GM21619 (cell line): Measurements from ENCODE around the gene PARD3.
"Not testable (repeated sequence)": the region's sequence is repeated elsewhere in the genome, so short reads cannot be mapped to it uniquely, and the experiment has no call there.

ENCODE experiments used
- ATAC-seq: cut with Tn5 transposase; IDR thresholded peaks from one replicate; pipeline ENCODE4 v1.9.1; 2021; ENCODE audit not compliant: unreplicated experiment

The PARD3 gene

GRCh38 chr10:34094961-34095360 is 720.1 kb downstream of the PARD3 start:
- ATAC-seq: no peak

- no peak for ATAC-seq
These were observed 720.9 kb downstream of the PARD3 start for GRCh38 chr10:34094146-34094696.

GRCh38 chr10:34092891-34093290 is 722.2 kb downstream of the PARD3 start:
- no peak for ATAC-seq

- ATAC-seq: no peak
These were observed 723.4 kb downstream of the PARD3 start for GRCh38 chr10:34091635-34092195.

DNA sequence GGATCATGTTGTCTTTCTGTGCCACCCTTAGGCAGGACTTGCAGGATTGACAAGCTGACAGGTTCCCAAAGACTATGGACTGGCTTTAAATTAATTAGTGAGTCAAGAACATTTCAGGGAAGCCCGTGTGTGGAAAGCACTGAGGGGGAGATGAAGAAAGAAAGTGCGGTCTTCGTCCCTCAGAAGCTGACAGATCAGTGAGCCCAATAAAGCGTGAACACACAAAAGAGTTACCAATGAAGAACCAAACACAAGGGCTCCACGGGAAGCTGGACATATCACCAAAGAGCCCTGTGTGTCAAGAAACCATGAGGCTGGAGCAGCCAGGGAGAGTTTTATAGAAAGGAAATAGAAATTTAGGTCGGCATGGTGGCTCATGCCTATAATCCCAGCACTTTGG is 725.8 kb downstream of the PARD3 start:
- ATAC-seq: no peak

DNA sequence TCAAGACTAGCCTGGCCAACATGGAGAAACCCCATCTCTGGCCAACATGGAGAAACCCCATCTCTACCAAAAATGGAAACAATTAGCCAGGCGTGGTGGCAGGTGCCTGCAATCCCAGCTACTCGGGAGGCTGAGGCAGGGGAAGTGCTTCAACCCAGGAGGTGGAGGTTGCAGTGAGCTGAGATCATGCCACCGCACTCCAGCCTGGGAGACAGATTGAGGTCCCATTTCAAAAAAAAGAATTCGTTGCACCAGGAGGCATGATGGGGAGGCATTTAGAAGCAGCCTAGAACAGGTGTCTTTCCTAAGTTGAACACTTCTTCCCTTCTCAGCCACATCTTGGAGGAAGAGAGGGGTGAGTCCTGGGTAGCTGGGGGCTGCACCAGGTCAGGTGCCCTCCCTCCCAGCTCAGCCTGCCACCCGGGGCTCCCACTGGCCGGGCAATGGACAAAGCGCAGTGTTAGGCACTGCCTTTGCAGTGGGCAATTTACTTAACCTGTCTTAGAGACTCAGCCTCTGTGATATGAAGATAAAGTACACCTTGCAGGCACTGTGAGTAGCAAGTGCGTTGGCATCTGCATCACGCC is 726.8 kb downstream of the PARD3 start:
- no peak for ATAC-seq

DNA sequence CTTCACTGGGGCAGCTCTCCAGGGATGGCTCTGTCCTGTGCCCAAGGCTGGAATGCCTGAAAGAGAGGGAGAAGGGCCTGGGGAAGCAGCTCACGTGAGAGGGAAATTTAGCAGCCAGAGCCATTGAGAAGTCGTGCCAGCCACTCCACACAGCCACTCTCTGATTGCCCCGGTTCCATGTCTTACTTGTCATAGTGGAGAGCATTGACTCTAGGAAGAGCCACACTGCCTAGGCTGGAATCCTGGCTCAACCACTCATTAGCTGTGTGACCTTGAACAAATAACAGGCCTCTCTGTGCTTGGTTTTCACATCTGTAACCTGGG is 728.0 kb downstream of the PARD3 start:
- no peak for ATAC-seq

GRCh38 chr10:34083567-34083966 is 731.5 kb downstream of the PARD3 start:
- no peak for ATAC-seq

DNA sequence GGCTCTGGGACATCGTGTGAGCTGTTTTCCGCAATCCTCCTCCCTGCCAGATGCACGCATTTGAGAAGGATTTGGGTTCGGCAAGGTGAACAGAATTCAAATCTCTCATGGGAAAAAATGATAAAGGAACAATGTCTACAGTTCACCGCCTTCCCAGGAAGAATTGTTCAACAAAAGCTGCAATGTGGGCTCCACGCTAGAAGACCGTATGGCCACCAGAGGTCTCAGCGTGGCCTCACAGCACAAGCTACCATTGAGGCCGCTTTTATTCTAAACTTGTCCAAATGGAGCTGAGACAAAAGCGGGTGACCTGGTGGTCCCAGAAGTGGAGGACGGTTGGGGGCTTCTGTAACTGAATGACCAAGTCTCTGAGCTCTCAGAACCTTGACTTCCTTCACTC is 733.1 kb downstream of the PARD3 start:
- no peak for ATAC-seq

- ATAC-seq: no peak
These were observed 733.8 kb downstream of the PARD3 start for GRCh38 chr10:34081347-34081743.

GRCh38 chr10:34080485-34081346 is 734.4 kb downstream of the PARD3 start:
- ATAC-seq: no peak

DNA sequence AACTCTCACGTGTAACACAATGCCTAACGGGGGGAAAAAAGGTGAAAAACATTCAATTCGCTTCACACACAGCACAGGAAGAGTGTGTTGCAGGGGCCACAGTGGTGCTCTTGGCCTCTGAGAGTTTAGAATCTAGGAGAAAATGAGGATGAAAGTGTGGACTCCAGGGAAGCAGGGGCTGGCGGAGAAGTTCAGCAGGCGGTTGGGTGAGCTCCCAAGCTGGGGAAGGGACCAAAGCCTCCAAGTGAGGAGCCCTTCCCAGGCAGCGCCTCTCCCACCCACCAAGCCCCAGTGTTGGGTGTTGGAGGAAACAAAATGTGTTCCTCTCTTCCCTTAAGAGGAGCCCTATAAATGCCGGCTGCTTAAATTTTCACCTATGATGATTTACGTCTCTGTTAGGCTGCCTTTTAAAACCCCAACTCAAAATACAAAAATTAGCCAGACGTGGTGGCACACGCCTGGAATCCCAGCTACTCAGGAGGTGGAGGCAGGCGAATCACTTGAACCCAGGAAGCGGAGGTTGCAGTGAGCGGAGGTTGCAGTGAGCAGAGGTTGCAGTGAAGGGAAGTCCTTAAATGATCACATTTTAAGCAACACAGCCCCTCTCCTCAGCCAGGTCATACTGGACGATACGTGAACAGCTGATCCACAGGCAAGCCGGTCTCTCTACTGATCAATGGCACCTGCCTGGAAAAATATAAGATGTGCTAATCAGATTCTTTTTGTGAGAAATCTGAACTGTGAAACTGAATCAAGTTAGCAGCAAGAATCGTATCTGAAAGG is 735.2 kb downstream of the PARD3 start:
- no peak for ATAC-seq

DNA sequence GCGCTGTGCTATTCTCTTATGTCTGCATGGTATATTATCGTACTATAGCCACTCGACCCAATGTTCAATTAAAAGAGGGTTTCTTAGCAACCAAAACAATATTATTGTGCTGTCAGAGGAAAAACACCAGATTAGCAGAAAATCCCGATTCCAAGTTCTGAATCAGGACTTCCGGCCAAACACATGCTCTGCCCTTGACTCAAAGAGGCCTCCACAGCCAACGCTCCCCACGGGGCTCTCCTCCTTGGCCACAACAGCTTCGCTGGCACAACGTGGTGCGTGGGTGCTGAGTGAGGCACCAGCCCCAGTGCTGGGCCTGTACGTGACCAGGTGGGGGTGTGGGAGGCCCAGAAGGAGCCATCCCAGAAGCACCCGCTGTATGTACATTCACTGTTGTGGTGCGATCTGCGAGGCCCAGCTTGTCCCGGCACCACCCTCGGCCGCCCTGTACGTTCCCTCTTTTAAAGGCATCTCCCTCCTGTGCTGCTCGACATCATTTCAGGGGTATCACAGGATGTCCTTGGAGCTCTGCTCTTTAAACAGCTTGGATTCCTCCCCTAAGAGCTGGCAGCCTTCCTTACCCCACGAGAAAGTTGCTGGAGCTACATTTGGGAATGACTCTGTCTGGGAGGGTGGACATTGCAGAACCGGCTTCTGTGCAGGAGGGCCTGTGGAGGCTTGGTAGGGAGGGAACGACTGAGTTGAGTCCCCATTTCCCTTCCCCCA is 736.2 kb downstream of the PARD3 start:
- no peak for ATAC-seq

DNA sequence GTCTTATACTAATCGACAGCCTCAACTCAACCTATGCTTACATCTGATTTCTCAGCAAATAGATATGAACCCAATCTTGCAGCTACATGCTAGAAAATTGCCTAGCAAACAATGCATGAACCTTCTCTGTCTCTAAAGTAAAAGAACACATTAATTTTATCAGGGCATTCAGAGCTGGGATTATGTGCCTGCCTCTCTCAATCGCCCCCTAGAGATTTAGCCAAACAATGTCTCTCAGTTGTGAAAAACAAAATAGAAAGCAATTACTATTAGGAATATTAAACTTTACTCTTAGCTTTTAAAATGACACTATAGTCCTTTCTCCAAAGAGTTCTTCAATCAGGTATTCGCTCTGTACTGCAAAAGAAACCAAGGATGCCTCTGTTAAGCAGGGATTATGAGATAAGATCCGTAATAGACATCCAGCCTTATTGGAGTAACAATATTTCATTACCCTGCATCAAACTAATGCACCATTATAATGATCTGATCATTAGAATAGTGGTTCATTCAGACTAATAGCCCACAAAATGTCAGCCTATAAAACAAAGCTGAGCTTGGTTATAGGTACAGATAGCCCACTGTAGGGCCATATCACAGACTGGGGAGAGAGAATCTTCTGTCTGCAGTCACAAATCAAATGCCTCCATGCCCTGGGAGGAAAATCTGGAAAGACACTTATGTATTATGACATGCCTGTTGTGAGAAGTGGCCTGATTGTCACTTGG is 736.9 kb downstream of the PARD3 start:
- no peak for ATAC-seq

DNA sequence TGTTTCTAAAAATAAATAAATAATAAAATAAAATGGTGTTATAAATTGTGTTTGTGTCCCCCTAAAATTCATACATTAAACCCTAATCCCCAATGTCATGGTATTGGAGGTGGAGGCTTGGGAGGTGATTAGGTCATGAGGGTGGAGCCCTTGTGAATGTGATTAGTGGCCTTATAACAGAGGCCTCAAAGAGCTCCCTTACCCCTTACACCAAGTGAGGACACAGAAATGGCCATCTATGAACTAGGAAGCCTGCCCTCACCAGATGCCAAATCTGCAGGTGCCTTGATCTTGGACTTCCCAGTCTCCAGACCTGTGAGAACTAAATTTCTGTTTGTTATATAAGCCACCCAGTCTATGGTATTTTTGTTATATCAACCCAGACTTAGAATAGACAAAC is 738.7 kb downstream of the PARD3 start:
- no peak for ATAC-seq

DNA sequence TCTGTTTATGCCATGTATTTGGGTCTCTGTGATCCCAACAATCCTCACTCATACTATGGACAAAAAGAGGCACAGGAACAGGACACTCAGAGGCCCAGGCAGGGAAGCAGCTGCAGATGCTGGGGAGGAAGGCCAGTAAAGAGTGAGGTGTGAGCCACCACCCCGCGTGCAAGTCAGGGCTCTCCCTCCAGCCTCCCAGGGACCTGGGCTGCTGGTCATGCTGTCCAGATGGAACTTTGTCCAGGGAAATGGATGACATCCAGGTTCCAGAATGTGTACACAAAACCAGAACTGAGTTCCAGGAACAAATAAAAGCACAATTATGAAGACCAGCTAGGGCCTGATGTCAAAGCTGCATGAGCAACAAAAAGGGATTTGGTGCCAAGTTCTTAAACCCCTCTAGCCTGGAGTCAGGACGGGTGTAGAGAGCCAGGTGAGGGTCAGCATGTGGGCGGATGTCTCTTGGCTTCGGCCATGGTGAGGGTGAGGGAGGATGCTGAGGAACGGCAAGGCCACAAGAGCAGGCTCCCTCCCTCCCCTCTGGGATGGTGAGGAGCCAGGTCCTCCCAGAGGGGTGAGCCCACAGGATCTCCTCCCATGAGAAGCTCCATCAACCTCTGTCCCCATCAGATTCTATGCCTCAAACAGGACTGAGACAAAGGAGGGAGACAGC is 739.7 kb downstream of the PARD3 start:
- no peak for ATAC-seq

DNA sequence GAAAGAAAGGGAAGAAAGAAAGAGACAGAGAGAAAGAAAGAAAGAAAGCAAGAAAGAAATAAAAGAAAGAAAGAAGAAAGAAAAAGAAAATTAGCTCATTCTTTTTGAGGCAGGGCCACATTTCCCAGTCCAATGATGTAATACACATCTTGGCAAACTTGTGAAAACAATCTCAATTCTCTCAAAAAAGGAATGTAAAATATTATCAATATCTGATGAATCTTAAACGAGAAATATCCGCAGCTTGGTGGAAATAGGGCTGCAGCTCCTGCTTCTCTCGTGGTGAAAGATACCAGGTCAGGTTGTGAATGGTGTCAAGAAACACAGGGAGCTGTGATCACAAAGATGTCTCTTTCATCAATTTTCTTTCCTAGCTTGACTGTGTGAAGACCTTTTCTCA is 741.0 kb downstream of the PARD3 start:
- ATAC-seq: no peak

DNA sequence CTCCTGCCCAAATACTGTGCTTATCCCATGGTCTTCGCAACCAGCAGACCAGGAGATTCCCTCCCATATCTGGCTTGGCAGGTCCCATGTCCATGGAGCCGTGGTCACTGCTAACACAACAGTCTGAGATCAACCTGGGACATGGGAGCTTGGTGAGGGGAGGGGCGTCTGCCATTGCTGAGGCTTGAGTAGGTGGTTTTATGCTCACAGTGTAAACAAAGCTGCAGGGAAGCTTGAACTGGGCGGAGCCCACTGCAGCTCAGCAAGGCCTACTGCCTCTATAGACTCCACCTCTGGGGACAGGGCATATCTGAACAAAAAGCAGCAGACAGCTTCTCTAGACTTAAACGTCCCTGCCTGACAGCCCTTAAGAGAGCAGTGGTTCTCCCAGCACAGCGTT is 747.4 kb downstream of the PARD3 start:
- not testable (repeated sequence) for ATAC-seq

GRCh38 chr10:34063592-34063991 is 751.5 kb downstream of the PARD3 start:
- no peak for ATAC-seq

DNA sequence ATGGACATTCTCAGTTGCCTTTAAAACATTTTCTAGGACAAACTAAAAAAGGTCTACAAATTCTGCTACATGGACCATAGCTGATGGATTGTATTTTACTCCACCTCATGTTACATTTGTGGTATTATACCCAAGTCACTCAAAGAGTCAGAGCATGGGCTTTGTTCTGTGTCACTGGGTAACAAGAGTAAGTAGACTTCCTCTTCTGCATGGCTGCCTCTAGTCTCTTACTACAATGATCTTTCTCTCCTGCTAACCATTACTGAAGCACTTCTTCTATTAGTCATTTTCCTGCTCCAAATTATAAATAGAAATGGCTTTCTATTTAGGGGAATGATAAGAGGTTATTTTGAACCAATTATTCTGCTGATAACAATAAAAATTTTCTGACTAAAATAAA is 753.3 kb downstream of the PARD3 start:
- no peak for ATAC-seq
